Kidney glomerular epithelial cell (primary cell): ENCODE results near the gene KNCN.

ENCODE experiments used
- DNase-seq: peaks from one replicate; lab custom pipeline; 2025; lab: John Stamatoyannopoulos, UW

KNCN gene

DNA sequence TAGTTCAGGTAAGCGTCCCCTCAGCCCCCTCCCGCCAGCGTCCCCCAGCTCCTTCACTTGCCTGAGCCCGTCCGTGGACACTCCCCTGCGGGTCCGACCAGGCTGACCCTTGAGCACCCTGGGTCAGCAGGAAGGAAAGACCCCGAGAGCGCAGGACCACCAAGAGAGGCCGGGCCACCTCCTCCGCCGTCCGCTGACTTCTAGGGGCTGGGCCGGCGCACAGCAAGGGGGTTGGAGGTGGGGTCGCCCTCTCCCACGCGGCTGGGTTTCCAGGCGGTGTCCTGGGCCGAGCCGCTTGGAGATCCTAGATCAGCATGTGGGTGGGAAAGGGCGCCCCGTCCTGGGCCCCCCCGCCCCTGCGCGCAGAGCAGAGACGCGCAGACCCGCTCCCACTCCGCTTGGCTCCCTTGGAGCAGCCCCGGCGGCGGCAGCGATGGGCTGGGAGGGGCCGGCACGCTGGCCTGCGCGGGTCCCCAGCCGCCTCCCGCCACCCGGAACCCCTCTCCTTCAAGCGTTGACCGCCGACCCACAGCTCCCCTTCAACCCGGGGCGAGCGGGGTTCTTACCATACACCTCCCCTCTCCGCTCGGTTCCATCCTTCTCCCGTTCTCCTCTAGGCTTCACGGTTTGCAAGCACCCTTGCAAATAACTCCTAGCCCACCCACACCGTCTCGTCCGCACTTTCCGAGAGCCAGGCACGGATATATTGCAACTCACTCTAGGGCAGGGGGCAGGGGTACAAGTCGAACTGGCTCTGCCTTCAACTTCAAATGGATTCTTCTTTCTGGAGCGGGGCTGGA, 7.5 kb downstream of the KNCN start:
- DNase-seq: no peak

DNA sequence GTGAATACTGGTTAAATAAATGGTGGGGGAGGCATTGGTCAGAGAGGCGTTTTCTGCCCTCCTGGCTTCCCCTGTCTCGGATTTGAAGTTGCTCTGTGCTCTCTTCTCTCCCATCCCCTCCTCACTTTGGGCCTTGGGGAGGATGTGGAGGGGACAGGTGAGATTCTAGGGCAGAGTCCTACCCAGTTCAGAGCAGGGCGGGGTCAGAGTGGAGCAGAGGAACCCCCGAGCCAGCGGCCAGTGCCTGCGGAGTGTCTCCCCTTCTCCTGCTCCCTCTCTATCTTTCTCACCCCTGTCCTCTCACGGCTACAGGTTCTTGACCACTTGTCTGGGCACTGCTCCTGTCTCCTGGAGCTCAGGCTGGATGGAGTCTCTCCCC, 8.1 kb downstream of the KNCN start:
- DNase-seq: no peak

DNA sequence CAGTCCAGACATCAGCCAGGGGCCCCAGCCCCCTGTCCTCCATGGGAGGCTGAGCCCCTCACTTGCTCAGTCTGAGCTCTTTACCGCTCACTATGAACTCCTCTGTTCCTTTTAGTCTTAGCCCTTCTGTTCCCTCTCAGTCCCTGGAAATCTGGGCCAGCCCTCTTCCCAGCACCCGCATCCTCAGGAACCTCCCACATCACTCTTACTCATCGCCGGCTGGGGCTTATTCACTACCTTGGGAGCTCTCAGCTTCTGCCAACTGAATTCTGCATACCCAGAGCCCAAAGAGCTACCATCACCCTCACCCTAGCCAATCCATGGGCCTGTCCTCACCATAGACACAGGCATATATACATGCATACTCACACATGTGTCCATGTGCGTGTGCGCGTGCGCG, 11.5 kb downstream of the KNCN start:
- peak; percentile 31 for DNase-seq

DNA sequence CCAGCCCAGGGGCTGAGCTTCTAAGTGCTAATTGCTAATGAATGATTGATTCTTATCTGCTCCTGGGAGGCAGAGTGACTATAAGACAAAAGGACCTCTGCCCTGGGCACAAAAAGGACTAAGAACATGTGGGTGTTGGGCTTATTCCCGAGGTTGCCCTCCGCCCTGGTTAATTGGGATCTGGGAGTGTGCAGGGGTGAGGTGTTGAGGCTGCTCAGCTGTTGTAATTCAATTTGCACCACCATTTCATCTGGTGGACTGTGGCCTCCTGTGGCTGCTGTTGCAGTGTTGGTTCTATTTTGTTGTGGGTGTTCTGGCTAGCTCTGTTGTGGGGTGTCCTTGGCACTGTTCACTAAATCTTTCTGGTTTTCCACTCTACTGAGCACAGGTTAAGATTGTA, 13.3 kb downstream of the KNCN start:
- DNase-seq: no peak

DNA sequence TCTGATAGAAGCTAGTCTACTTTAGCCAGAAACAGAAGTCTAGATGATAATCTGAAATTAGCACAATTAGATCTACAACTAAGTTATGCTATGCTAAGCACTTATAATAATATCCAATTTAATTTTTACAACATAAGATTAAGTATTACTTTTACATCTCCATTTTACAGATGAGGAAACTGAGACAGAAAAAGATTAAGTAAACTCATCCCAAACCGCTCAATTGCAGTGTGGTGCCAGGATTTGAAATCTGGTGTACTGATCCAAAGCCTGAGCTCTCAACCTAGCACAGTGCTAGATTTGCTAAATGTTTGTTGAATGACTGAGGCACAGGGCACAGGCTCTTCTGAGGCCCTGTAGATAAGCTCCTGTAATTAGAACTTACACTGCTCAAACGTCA, 13.8 kb downstream of the KNCN start:
- no peak for DNase-seq

DNA sequence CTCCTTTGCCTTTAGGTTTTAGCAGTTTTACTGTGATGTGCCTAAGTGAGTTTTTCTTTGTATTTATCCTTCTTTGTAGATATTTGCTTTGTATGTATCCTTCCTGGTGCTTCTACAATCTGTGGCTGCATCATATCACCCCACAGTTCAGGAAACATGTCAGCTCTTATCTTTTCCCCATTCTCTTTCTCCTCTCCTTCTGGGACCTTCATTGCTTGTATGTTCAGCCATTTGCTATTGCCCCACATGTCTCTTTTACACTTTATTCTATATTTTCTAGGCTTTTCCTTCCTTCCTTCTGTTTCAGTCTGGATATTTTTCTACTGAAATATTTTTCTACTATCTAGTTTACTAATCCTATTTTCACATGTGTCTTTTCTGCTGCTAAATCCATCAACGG, 14.9 kb downstream of the KNCN start:
- no peak for DNase-seq

DNA sequence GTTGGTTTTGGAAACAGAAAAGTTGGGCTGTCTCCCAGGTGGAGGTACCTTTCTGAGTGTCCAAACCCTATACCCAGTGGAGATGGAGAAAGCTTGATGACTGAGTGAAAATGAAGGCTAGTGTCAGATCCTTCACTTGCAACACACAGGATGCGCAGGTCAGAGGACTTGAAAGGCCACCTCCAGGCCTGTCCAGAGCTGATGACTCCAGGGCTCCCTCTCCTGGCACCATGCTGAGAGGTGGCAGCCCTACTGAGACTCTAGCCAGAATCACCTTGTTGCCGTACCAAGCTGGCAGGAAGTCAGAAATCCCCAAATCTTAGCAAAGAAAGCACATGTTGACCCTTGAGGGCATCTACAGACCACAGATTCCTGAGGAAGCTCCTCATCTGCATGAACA, 16.4 kb downstream of the KNCN start:
- no peak for DNase-seq

DNA sequence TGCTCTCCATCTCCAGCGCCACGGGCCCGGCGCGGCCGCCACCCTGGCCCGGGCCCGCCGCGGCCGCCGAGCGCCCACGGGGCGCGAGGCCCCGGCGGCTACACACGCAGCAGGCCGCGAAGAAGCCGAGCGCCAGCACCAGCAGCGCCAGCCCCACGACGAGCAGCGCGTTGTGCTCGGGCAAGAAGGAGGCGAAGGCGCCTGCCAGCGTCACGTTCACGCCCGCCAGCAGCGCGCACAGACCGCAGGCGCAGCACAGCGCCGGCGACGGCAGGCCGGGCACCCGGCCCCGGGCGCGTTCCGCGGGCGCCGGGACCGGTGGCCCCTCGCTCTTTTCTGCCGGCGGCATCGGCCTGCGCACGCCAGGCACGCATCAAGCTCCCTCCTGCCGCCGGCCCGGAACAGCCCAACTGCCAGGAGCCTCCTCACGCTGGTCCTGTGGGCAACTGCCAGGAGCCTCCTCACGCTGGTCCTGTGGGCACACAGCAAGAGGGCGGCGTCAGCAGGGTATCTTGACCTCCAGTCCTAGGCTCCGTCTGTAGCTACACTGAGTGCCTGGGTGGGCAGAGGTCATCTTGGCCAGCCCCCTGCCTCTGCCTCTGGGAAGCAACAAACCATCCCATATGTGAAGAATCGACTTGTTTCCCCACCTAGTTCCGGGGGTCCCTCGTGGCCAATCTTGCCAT, 18.1 kb downstream of the KNCN start:
- DNase-seq: no peak

DNA sequence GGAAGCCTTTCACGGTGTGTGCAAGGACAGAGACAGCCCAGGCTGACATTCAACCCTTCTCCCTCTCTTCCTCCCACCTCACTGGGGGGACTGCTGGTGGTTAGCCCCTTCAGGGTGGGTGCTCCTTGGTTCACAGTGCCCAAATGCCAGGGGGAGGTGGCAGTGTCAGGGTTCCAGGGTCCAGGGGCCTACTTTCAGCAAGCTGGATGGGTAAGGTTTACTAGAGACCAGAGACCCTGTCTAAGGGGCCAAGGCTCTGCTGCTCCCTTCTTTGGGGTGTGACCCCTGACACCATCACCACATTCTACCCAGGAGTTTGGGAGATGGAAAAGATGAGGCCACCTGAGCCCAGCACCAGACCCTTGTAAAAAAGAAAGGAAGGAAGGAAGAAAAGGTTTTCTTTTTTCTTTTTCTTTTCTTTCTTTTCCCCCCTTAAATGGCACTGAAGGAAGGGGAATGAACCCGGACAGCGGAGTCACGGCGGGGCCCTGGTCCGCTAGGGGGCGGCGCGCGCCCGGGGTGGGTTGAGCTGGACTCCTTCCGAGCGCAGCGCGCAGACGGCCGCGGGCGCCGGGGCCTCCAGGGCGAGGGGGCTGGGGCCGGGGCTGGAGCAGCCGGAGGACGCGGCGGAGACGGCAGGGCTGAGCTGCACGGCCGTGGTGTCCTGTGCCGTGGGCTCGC, 18.8 kb downstream of the KNCN start:
- DNase-seq: no peak

DNA sequence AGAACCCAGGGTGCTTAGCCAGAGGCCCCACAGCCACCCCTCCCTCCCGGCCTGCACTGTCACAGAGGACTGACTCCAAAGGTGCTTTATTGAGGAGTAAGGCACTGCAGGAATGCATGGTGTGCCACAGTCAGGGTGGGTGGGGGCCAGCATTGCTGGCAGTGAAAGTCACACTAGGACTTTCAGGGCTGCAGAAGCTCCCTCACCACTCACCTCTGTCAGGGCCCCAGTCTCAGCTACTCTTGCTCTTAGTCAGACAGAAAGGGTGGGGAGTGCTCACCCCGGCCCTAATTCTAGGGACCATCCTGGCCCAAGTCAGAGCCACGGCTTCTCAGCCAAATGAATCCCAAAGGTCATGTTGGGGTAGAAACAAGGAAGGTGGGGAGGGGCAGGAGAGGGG, 19.4 kb downstream of the KNCN start:
- DNase-seq: no peak

DNA sequence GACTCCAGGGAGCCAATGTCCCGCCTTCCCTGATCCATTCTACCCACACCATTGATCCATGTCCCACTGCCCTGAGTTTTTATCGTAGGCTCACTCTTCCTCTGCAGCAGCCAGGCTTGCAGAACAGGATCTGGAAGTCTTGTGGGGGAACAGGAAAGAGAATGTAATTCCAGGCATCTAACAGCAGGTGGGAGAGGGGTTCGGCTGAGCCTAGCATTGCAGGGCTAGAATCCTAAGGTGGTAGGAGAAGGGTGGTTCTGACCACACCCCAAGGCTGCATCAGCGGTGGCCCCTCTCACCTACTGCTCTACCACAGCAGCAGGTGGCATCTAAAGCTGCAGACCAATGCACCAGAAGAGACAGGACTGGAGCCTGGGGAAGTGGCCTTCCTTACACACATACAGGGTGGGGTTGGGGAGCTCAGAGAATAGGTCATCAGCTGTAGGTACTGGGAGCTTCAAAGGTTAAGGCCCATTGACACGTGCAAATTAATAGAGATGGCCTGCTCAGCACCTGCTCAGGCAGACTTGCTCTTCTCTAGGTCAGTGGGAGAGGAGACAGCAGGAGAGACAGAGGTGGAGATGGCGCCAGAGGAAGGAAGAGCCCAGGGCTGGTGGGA, 20.5 kb downstream of the KNCN start:
- no peak for DNase-seq

DNA sequence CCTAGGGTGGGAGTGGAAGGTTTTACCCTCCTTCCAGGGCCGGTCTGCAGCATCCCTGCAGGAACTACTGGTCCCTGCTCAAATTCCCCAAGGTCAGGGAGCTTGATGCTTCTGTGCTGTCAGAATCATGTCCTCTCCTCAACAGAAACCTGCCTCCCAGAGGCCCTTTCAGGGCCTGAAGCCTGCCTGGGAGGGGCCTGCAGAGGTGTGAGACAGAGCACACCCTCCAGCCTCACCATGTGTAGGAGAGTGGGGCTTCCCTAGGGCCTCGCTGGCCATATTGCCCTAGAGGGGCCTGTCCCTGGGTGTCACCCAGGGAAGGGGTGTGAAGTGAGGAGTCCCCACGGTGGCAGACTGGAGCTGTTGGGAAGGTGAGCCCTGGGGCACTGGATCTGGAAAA, 21.1 kb downstream of the KNCN start:
- DNase-seq: no peak

DNA sequence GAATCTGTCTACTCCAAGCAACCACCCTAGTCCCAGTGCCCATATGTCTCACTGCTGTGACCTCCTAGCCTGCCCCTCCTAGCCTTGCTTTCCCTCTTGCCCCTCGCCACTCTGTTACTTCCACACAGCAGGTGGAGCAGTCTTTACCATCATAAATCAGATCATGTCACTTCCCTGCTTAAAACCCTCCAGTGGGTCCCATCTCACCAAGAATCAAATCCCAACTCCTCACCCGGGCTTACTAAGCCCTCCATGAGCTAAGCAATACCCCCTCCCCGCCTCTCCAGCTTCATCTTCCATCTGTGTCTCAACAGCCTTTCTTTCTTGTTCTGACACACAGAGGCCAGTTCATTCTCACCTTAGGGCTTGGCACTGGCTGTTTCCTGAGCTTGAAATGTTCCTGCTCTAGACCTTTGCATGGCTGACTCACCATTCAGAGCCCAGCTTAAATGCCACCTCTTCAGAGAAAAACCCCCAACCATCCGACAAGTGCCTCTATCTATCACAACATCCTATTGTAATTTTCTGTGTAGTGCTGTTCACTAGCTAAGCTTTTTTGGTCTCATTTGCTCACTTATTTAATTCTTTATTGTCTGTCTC, 22.3 kb downstream of the KNCN start:
- no peak for DNase-seq

DNA sequence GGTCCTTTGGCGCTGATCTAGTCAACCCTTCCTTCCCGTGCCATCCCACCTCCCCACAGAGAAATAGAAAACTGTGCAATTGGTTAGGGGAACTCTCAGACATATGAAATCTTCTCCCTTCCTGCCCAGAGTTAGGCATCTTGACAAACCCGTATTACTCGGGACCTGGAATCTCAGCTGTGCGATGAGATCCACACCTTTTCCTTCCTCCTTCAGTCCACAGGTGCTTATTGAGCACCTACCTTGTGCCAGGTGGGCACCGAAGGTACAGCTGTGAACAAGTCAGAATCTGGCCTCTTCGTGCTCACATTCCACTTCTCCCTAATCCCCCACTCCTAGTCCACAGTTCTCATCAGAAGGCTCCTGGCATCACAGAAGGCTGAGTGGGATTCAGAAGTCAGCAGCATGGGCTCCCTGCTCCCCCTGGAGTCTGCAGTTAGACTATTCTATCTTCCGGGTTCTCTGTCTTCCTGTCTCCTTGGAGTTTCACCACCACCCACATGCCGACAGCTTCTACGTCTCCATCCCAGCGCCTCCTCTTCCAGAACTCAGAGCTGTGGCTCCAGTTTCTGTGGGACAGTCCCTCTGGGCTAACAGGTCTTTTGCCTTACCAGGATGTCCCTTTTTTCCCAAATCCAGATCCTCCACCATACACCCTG, 23.0 kb downstream of the KNCN start:
- DNase-seq: no peak

DNA sequence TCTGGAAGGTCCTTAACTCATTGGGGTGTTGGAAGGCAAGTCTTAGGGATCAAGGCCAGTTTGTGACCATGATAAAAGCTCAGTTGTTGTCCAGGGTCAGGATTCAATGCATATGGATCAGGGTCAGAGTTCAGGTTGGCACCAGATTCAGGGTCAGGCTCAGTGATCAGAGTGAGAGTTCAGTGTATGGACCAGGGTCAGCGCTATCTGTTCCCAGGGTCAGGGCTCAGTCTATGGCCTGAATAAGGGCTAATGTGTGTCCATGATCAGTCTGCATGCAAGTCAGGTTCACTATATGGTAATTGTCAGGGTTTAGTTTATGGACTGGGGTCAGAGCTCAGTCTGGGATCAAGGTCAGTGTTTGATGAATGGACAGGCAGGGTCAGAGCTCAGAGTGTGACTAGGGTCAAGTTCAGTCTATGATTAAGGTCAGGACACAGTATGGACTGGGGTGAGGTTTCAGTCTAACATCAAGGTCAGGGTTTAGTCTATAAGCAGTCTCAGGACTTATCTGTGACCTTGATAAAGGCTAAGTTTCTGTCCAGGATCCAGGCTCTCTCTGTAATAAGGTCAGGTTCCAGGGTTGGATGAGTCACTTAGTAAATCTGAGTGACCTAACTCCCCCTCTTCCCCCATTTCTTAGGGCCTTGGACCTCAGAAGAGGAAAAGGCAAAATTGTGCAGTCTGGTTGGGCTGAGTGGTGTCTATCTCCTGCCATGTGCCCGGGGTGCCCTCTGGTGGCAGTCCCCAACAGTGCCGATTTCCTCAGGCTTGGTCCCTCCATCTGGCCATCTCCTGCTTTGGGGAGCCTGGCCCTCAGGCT, 23.8 kb downstream of the KNCN start:
- peak; percentile 76 for DNase-seq

DNA sequence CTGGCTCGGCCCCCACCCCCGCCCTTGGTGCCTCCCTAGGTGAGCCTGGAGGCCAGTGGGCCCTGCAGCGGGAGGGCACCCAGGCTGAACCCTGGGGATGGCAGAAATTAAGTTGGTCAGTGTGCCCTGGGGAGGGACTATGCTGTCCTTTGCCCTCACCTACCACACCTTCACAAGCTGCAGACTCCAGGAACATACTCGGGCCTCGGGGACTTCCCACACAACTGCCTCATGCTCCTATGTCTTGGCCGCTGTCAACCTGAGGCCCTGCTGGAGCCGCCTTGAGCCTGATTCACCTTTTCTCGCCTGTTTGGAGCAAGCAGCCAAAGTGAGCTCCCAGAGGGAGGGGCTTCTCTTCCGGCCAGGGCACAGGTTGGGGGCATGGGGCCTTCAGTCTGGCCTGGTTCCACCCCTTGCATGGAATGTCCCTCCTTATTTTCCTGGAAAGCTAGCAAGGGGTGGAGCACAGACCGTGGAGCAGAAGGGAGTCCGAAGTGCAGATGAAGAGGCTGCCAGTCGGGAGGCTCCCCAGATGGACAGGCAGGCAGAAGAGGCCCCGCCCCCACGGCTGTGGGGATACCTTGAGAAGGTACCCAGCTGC, 24.7 kb downstream of the KNCN start:
- peak; percentile 45 for DNase-seq

DNA sequence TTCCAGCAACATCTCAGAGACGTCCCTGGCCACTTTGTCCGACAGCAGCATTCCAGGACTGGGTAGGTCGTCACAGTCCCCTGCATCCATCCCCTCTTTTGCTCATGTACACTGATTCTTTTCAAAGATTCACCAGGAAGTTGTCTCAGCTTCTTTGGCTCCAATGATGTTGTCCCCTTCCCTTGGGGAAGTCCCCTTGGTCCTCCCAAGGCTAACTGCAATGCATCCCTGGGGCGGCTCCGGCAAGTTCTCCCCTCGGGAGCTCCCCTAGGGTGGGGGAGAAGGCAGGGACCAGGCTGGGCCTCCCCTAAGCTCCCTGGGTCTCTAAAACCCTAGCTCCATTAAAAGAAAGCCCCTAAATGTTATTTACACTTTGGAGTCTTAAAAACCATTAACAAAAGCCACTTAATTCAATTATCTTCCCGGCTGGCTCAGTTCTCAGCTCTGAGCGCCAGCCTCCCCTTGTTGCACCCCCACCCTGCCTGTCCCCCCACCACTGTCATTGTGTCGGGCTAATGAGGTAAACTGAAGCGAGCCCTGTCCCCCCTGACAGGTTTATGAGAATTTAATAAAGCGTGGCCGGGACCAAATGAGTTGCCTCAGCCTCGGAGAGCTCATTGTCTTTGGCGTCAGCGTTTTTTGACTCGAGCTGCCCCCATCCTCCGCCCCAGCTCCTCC, 25.3 kb downstream of the KNCN start:
- DNase-seq: no peak

DNA sequence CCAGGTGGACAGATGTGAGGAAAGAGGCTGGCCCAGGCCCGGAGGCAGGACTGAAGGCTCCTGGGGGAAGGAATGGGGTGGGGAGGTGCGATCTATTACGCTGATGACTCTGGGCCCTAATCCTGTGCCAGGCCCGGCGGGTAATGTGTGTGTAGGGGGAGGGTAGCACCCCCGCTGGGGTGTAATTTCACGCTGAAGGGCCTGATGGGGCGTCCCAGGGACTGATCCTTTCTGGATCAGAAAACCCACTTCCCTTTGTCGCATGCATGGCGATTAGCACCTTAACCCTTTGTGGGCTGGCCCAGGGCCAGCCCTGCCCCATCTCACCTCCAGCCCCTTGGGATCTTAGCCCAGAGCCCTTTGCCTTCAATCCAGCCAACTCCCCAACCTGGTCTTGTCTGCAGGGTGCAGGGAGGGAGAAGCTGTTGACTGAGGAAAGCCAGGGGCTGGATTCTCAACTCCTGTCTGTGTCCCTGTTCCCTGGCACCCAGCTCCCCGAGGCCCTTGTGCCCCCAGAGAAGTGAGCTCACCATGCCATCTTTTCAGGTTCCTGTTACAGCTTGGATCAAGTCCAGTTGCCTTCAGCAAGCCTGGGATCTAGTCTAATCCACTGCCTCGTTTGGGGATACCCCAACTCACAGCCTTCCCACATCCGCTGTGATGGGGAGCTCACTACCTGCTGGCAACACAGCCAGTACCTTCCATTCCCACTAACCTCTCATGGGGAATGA, 26.0 kb downstream of the KNCN start:
- no peak for DNase-seq

DNA sequence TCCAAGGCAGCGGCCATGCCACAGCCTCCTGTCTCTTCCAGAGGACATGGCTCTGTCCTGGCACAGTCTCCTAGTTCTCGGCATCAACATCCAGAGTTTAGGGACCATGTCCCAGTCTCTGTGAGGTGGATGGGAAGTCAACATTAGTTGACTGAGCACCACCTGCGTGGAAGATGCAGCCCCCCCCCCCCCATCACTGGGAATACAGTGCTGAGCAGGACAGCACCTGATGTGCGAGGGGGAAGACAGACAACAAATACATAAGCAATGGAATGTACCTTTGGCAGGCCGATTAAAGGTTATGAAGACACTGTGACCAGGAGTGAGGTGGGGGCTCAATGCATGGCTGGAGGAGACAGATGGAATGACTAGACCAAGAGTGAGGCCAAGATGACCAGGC, 26.6 kb downstream of the KNCN start:
- DNase-seq: no peak
